ENCODE results near the gene RBFOX2.

Gene RBFOX2

GRCh38 chr22:35688913-35689675, 339.5 kb downstream of the RBFOX2 start:
- no peak for DNase-seq (ENCODE audit: low spot score)

Measured in HuH-7.5 (cell line).